PC-3 (cell line): Measurements from ENCODE around the gene VDAC1. TPM values are rescaled to one million over a fixed set of nuclear protein-coding genes. Genes with fewer than 3 reads are reported as not detected.

ENCODE experiments used
- ATAC-seq: fragments of 200-7000 bp; cut with Tn5 transposase; 2 replicates; pipeline ENCODE4 v1.9.1; 2020; ENCODE audit warnings: mild to moderate bottlenecking, moderate library complexity
- BruUV-seq: library from RNA; stranded (reverse); fragments of 400-500 nt; replicated peaks from 2 replicates; lab custom pipeline; 2021; lab: Mats Ljungman, UMichigan
- CTCF ChIA-PET: fragments of 300-600 bp; sonication (Branson Sonifier 250); formaldehyde crosslinking; loops from one replicate; lab custom pipeline; 2022; ENCODE audit warnings: antibody characterized with exemption; lab: Charles Lee
- POLR2A ChIA-PET: fragments of 300-600 bp; sonication (Branson Sonifier 250); formaldehyde crosslinking; loops from one replicate; lab custom pipeline; 2022; ENCODE audit warnings: antibody characterized with exemption; ENCODE audit not compliant: unreplicated experiment; lab: Charles Lee
- DNase-seq: peaks from one replicate; pipeline ENCODE4 v3.0.0-alpha.2; 2015
- H2AFZ ChIP-seq: fragments of 300-600 bp; sonication (generic); 2 replicates; pipeline ENCODE4 v1.6.0; 2016; ENCODE audit warnings: antibody characterized with exemption, low read length
- H3F3A ChIP-seq: fragments of 300-600 bp; sonication (generic); one replicate; pipeline ENCODE4 v1.6.0; 2017; ENCODE audit warnings: antibody characterized with exemption, low read length, control low read depth, mild to moderate bottlenecking; ENCODE audit not compliant: unreplicated experiment
- H3K27ac ChIP-seq: fragments of 300-600 bp; sonication (generic); 2 replicates; pipeline ENCODE4 v1.5.1; 2016; ENCODE audit warnings: mild to moderate bottlenecking, low read length
- H3K27me3 ChIP-seq: fragments of 300-600 bp; sonication (generic); 2 replicates; pipeline ENCODE4 v1.6.1; 2016; ENCODE audit warnings: low read length, mixed read lengths
- H3K36me3 ChIP-seq: fragments of 300-600 bp; sonication (generic); 2 replicates; pipeline ENCODE4 v1.6.1; 2016; ENCODE audit warnings: low read depth, mixed run types, low read length, mixed read lengths
- H3K4me1 ChIP-seq: fragments of 300-600 bp; sonication (generic); 2 replicates; pipeline ENCODE4 v1.5.1; 2016; ENCODE audit warnings: low read length; ENCODE audit not compliant: insufficient read depth
- H3K4me2 ChIP-seq: fragments of 300-600 bp; sonication (generic); 2 replicates; pipeline ENCODE4 v1.6.0; 2016; ENCODE audit warnings: low read length
- H3K4me3 ChIP-seq: fragments of 300-600 bp; sonication (generic); 2 replicates; pipeline ENCODE4 v1.5.1; 2016; ENCODE audit warnings: mild to moderate bottlenecking, low read length, mixed read lengths
- H3K79me2 ChIP-seq: fragments of 300-600 bp; sonication (generic); 2 replicates; pipeline ENCODE4 v1.6.1; 2017; ENCODE audit warnings: low read length, mixed read lengths
- H3K9ac ChIP-seq: fragments of 300-600 bp; sonication (generic); 2 replicates; pipeline ENCODE4 v1.6.0; 2016; ENCODE audit warnings: mild to moderate bottlenecking, low read length
- H3K9me2 ChIP-seq: fragments of 300-600 bp; sonication (generic); replicated peaks from 2 replicates; pipeline ENCODE4 v1.6.1; 2016; ENCODE audit warnings: mixed run types, low read length, mixed read lengths
- H3K9me3 ChIP-seq: fragments of 300-600 bp; sonication (generic); 2 replicates; pipeline ENCODE4 v1.6.1; 2016; ENCODE audit warnings: low read length, mixed read lengths
- H4K20me1 ChIP-seq: fragments of 300-600 bp; sonication (generic); 2 replicates; pipeline ENCODE4 v1.6.1; 2016; ENCODE audit warnings: low read length, mixed read lengths
- CTCF ChIP-seq: fragments of 300-600 bp; sonication (generic); conservative IDR thresholded peaks from 2 replicates; pipeline ENCODE4 v1.5.1; 2017; ENCODE audit warnings: antibody characterized with exemption, low read depth, mild to moderate bottlenecking, low read length
- EZH2 ChIP-seq: fragments of 300-600 bp; sonication (generic); IDR thresholded peaks from one replicate; pipeline ENCODE4 v1.6.1; 2017; ENCODE audit warnings: antibody characterized with exemption, mild to moderate bottlenecking, low read length; ENCODE audit not compliant: unreplicated experiment
- EZH2phosphoT487 ChIP-seq: fragments of 300-600 bp; sonication (generic); IDR thresholded peaks from 2 replicates; pipeline ENCODE4 v1.6.1; 2018; ENCODE audit warnings: mild to moderate bottlenecking, antibody characterized with exemption, low read length, borderline replicate concordance
- intact Hi-C: fragments of 100-400 bp; cut with micrococcal nuclease; formaldehyde crosslinking; loops from 2 replicates; pipeline ENCODE4 v1.9.0; 2023
- total RNA-seq: library from RNA; depleted of rRNA; stranded (reverse); fragments of >200 nt; gene quantifications from 2 replicates; pipeline ENCODE4 v1.2.3, GENCODE V29; 2014

Gene VDAC1
- total RNA-seq, 1 experiment from 2014 or later, result 220 TPM

GRCh38 chr5:133947431-133947841 lies 57.3 kb downstream of the VDAC1 start:
- ChIA-PET CTCF (interaction anchor here (0.7 kb wide), 1 partner anchor 279 kb away, joined by 3 read pairs; no protein-coding TSS in a partner anchor), POLR2A (no interaction called here)
- ATAC-seq (no peak), DNase-seq (no peak)
- H3K27me3 ChIP-seq, result no peaks in the 10 kb centered on the region
- no peak overlapping the region for H3K4me2 ChIP-seq
- H3K9ac ChIP-seq, result no peak overlapping the region
- H3K4me1 ChIP-seq, result peaks cover 10% of the 10 kb centered on the region
- no peaks in the 10 kb centered on the region for H3F3A ChIP-seq
- no peaks in the 10 kb centered on the region for H3K9me2 ChIP-seq
- intact Hi-C loops, result no loop called here
- H4K20me1 ChIP-seq, result no peaks in the 10 kb centered on the region
- no peak overlapping the region for H3K4me3 ChIP-seq
- no peak overlapping the region for H3K27ac ChIP-seq
- no peaks in the 10 kb centered on the region for H3K9me3 ChIP-seq
- BruUV-seq, result no TSS peak
- no peaks in the 10 kb centered on the region for H3K36me3 ChIP-seq
- H3K79me2 ChIP-seq, result no peaks in the 10 kb centered on the region
- no peak overlapping the region for H2AFZ ChIP-seq
- TF ChIP-seq EZH2 (no peak), CTCF (no peak), EZH2phosphoT487 (no peak)

GRCh38 chr5:133945568-133945967 lies 59.2 kb downstream of the VDAC1 start:
- Histone ChIP-seq H3K4me3 (no peak overlapping the region), H4K20me1 (no peaks in the 10 kb centered on the region), H3K4me2 (no peak overlapping the region), H3K79me2 (no peaks in the 10 kb centered on the region), H3K9me2 (no peaks in the 10 kb centered on the region), H3F3A (no peaks in the 10 kb centered on the region), H2AFZ (no peak overlapping the region), H3K27ac (no peak overlapping the region), H3K36me3 (no peaks in the 10 kb centered on the region), H3K9ac (no peak overlapping the region), H3K27me3 (no peaks in the 10 kb centered on the region), H3K9me3 (no peaks in the 10 kb centered on the region), H3K4me1 (peaks cover 10% of the 10 kb centered on the region)
- DNase-seq (no peak), ATAC-seq (no peak)
- ChIA-PET POLR2A (interaction anchor here (0.6 kb wide), 1 partner anchor 202 kb away, joined by 3 read pairs; no protein-coding TSS in a partner anchor), CTCF (interaction anchor here (0.6 kb wide), 1 partner anchor 435 kb away, joined by 3 read pairs; no protein-coding TSS in a partner anchor)
- BruUV-seq, result no TSS peak
- intact Hi-C loops, result no loop called here
- TF ChIP-seq CTCF, result no peak
- TF ChIP-seq EZH2phosphoT487, result no peak
- no peak for TF ChIP-seq EZH2
